ENCODE measurements around the gene PASK.

The PASK gene

DNA sequence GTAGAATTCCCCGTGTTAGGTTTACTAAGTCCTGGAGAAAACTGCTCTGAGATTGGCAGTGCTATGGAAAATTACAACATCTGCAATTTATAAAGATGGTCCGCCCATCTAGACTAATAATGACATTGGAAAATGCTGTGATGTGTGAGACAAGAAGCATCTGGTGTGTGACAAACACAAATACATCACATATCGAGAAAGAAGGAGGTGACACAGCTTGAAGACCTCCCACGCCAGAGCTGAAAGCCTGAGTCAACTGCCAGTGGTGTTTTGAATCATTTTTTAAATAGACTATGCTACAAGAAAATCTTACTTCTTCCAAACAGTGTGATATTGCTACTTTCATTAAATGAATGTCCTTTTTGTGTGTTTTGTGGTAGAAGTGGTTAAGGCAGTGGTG is 30.6 kb upstream of the PASK start:
- peak; percentile 78 for DNase-seq

GRCh38 chr2:241178961-241179360 is 29.7 kb upstream of the PASK start:
- no peak for DNase-seq

DNA sequence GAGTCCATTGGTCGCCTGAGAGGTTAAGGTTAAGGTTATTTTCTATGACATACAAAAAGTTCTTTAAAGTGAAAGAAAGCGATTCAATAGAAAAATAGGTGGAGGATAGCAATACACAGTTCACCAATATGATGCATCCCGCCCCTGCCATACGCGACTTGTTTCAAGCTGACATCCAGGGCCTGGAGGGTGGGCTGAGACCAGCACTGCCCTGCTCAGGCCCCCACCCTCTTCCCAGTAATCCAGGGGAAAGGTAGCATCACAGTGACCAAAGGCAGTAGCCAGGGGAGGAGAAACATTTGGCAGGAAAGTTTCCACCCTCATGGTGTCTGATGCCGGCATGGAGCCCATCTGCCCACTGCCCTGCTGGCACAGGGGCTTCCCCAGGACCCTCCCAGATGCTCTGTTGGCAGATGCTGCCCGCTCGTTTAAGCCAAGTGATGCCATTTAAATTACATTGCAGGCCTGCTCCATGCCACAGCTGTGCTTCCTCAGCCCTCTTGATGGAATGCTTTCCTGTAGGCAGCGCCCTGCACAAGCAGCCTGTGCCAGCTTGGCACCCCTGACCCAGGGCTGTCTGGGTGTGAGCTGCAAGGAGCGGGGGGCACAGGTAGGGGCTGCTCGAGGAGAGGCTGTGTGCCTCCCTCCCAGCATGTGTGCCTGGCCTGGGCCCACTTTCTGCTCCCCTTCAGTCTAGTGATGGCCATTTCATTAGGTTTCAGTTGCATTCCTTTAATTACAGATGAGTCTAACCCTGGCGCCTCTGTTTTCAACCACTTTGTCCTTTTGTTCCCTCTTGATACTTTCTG is 28.5 kb upstream of the PASK start:
- no peak for DNase-seq

DNA sequence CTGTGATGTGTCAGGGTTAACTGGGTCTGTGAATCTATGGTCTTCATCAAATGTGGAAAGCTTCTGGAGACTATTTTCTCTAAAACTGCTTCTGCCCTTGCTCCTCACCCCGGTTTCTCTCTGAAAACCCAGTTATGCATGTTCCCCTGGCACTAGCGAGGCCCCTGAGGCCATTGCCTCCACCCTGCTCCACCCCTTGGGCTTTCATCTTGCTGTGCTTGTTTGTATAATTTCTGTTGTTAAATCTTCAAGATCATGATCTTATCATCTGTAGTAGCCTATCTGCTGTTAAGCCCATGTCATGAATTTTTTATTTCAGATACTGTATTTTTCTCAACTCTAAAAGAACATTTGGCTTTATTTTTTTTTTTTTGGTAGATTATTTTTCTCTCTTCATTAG is 24.3 kb upstream of the PASK start:
- no peak for DNase-seq

DNA sequence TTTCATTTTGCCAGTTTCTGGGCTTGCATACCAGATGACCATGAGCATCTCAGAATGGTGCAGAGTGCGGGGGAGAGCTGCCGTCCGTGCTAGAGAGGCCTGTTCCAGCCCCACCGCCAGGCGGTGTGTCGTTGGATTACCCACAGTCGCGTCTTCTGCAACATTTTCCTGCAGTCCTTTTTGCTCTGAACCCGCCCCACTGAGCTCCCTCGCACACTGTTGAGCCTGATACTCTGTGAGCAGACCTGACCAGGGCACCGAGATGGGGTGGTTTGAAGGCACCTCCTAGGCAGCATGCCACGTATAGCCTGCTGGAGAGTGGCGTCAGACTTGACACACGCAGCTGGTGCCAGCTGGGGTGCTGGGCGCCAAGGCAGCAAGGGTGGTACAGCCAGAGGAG is 19.1 kb upstream of the PASK start:
- DNase-seq: no peak

DNA sequence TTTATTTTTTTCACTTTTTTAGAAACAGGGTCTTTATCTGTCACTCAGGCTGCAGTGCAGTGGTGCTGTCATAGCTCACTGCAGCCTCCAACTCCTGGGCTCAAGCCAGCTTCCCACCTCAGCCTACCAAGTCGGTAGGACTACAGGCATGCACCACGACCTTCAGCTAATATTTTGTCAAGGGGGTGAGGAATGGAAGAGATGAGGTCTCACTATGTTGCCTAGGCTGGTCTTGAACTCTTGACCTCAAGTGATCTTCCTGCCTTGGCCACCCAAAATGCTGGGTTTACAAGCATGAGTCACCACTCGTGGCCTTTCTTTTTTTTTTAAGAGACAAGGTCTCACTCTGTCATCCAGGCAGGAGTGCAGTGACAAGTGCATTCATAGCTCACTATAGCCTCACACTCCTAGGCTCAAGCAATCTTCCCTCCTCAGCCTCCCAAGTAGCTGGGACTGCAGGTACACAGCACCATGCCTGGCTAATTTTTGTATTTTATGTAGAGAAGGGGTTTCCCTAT is 14.4 kb upstream of the PASK start:
- DNase-seq: no peak

GRCh38 chr2:241161646-241162281 is 12.5 kb upstream of the PASK start:
- DNase-seq: no peak

- DNase-seq: no peak
Observed at GRCh38 chr2:241160318-241160717, 11.0 kb upstream of the PASK start.

- no peak for DNase-seq
Observed at GRCh38 chr2:241159116-241159515, 9.8 kb upstream of the PASK start.

GRCh38 chr2:241158546-241158900 is 9.3 kb upstream of the PASK start:
- DNase-seq: no peak

DNA sequence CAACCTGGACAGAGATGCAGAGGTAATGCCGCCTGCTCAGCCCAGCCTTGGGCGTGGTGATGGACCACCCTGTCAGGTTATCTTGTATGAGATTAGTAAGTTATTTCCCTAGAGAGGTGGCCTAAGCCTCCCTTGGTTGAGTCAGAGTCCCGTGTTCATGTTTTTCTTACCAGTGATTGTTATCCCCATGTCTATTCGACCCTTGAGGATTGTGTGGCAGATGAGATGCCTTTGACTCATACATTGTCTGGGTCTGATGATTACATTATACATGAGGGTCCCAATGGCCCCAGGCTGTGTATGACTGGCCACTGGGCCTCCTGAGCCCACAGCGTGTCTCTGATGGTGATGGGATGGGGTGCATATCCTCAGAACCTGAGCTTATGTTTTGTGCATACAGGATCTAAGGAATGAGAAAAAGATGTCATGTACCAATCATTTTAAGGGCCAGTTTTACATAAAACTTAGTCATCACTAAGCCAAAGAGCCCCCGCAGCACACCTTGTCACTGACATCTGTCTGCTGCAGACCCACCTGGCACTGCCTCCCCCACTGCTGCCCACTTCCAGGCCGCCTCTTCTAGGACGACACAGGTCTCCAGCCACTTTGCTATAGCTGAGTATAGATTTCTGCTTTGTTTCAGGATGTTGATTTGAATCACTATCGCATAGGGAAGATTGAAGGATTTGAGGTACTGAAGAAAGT is 8.7 kb upstream of the PASK start:
- no peak for DNase-seq

DNA sequence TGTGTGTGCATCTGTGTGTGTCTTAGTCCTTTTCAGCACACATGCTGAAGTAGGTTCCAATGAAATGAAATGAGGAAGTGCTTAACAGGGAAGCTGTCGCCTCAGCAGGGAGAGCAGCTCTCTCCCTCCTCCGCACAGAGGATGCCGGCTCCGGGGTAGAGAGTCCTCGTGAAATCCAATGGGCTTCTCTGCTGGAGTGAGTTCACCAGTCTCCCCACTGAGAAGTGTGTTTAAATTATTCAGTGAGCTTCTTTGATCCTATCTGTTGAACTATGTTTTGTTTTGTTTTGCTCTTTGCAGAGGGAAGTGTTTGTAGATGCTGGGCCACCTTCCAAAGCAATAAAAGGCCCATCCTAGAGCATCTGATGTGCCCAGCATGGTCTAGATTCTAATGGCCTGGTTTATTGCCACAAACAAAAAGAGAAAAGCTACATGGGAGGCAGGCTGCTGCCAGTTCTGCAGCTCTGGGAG is 7.7 kb upstream of the PASK start:
- no peak for DNase-seq

GRCh38 chr2:241155936-241156335 is 6.7 kb upstream of the PASK start:
- no peak for DNase-seq

GRCh38 chr2:241154915-241155314 is 5.6 kb upstream of the PASK start:
- DNase-seq: peak; percentile 8

GRCh38 chr2:241153616-241154015 is 4.3 kb upstream of the PASK start:
- no peak for DNase-seq

DNA sequence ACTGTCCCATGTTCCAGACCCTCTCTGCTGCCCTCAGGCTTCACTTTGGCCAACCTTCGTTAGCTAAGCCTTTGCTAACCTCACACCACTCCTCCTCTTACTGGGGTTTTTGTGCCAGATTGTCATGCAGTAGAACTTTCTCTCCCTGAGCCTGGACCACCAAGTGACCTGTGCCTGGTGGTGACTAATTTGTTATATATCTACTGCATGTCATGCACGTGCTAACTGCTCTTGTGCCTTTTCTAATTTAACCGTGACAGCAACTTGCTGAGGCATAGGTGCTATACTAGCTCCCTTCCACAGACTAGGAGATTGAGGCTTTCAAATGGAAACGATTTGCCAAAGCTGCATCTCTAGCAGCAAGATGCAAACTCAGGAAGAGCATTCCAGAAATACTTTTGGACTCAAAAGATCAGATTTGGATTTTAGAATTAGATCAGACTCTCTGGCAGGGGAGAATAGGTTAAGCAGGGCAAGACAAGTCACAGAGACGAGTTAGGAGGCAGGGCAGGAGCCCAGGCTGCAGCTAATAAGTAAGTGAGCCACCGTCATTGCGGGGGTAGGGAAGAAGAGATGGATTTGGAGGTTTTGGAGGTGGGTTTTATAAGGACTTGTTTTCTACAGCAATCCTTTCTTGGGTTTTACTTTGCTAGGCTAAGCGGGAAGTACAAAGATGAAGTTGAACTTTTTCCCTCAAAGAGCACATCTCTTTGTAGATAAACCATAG is 2.8 kb upstream of the PASK start:
- DNase-seq: no peak

DNA sequence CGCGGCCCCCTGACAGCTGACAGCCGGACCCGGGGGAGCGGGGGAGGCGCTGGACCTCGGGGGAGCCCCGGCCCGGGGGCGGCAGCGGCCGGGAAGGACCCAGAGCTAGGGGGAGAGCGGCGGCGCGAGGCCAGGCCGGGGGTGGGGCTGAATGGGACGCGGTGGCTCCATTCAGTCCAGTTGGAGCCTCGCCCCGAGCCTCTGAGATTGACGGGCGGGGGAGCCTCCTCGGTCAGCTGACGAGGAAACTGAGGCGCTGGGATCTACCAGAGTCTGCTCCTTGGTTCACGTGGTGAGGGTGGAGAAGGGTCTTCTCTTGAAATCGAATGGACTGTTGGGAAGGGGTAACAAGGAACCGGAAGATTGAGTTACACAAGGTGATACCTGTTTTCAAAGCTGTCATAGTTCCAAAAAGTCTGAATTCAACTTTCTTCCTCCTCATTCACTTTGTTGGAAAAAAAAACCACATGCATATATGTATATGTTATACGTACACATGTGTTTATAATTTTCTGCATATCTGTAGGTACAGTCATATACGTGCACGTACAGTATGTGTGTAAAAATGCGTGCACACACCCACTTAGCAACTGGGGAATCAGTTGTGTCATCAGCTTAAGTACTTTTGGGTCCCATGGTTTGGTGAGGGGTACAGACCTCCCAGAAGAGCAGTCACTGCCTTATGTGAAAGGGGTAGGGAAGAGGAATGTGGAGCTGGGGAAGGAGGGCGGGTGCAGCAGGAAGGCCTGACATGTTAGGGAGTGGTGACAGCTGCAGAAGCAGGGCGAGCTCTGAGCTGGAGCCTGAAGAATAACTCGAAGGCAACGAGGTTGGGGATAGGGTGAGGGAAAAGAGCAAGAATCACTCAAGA is 1.6 kb upstream of the PASK start:
- no peak for DNase-seq

GRCh38 chr2:241149925-241150659 is 820 bp upstream of the PASK start, which contains the start of gene PPP1R7:
PPP1R7 (plus strand) TSS chr2:241150467; CDS start chr2:241150496, 29 bp downstream.
- peak; percentile 98 for DNase-seq

- no peak for DNase-seq
Observed at GRCh38 chr2:241149675-241149924, 328 bp upstream of the PASK start.

DNA sequence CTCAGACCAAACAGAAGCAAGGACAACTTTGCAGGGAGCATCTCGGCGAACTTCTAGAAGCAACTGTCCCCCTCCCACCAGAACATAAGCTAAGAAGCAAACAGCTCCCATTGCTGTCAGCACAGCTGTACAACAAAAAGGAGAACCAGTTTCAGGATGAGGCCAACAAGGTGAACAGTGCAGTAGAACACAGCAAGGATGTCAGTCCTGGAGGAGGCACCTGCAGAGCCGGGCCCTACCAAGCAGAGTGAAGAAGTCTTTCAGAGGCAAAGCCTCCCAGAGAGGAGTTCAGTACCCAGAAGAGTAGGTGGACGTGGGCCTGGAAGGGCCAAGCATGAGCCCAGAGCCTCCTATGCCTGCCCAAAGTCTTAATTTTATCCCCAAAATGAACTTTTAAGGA is 1.0 kb downstream of the PASK start:
- no peak for DNase-seq

- no peak for DNase-seq
Observed at GRCh38 chr2:241147336-241147735, 1.9 kb downstream of the PASK start.

DNA sequence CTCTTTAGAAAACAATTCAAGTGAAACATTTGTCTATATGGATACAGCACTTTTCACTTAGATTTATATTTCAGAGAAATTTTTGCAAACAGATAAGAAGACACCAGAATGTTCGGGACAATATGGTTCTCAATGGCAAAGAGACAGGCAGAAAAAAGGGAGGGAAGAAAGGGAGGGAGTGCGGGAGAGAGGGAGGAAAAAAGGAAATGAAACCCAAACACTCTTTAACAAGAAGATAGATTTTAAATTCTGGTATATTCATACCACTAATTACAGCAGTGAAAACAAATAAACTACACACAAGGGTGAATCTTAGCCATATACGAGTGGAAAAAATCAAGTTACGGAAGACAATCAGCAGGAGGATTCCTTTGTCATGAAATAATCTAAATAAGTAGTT is 3.0 kb downstream of the PASK start:
- no peak for DNase-seq

Measured in activated CD4-positive, alpha-beta T cell treated with anti-CD3 and anti-CD28 coated beads, Interleukin-2, amount 50 U/mL, for 16 hours (primary cell).